Activated effector memory CD4-positive, alpha-beta T cell treated with Interleukin-2 at 50 U/mL for 16 hours (primary cell): ENCODE results near the gene SH3BGRL2.
A peak's percentile ranks its signal among the peaks of the same experiment; 100 is the strongest.
"Not testable (repeated sequence)": the region's sequence is repeated elsewhere in the genome, so short reads cannot be mapped to it uniquely, and the experiment has no call there.

Source experiments
- DNase-seq: peaks from one replicate; pipeline ENCODE4 v3.0.0-alpha.2; 2020

SH3BGRL2 gene

DNA sequence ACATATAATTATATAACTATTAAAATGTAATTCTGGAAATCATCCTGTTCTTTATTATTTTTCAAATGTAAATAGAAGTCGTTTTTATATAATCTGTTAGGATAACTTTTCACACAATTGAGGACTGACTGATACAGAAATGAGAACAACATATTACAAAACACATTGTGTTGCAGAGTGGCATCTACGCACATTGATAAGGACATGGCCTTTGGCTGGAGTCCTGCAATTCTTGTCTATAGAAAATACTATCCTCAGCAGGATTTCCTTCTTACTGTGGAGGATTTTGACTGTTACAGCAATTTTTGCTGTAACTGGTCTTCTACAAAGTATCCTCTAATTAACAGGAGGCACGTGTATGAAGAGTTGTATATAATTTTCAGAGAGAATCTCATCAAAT lies 19.8 kb downstream of the SH3BGRL2 start:
- DNase-seq = no peak

DNA sequence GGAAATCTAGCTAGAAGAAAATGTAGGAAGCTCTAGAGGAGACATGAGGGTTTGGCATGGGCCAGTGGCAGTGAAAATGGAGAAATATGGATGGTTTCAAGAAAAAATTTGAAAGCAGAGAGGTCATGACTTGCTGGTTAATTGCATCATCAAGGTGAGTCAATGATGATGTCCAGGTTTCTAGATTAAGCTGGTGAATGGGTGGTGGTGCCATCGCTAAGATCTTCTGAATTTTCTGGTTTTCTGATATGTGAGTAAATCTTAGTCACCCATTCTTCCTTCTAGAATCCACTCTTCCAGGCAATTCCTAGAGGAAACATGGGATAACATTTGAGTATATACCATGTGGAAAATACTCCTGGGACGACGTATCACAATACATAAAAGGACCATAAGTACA lies 25.0 kb downstream of the SH3BGRL2 start:
- no peak for DNase-seq

DNA sequence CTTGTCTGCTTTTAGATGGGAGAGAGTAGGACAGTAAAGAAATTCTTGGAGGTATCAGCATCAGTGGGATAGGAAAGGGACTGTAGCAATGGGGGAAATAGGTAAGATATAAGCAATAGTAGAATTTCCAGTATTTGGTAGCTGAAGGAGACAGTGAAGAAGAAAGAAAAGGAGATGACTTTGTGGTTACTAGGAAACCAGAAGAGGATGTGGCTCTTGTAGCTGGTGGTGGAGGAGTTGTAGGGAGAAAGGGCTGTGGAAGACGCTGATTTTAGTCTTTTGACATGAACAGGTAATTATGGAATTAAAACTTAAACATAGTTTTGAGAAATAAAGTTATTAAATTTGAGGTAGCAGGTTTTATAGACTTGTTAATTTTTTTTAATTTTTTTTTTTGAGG lies 26.1 kb downstream of the SH3BGRL2 start:
- no peak for DNase-seq

DNA sequence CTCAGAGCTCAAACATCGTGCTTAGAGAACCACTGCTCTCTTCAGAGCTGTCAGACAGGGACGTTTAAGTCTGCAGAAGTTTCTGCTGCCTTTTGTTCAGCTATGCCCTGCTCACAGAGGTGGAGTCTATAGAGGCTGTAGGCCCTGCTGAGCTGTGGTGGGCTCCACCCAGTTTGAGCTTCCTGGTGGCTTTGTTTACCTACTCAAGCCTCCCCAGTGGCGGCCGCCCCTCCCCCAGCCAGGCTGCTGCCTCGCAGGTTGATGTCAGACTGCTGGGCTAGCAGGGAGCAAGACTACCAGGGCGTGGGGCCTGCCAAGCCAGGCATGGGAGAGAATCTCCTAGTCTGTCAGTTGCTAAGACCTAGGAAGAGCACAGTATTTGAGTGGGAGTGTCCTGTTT lies 32.5 kb downstream of the SH3BGRL2 start:
- not testable (repeated sequence) for DNase-seq

DNA sequence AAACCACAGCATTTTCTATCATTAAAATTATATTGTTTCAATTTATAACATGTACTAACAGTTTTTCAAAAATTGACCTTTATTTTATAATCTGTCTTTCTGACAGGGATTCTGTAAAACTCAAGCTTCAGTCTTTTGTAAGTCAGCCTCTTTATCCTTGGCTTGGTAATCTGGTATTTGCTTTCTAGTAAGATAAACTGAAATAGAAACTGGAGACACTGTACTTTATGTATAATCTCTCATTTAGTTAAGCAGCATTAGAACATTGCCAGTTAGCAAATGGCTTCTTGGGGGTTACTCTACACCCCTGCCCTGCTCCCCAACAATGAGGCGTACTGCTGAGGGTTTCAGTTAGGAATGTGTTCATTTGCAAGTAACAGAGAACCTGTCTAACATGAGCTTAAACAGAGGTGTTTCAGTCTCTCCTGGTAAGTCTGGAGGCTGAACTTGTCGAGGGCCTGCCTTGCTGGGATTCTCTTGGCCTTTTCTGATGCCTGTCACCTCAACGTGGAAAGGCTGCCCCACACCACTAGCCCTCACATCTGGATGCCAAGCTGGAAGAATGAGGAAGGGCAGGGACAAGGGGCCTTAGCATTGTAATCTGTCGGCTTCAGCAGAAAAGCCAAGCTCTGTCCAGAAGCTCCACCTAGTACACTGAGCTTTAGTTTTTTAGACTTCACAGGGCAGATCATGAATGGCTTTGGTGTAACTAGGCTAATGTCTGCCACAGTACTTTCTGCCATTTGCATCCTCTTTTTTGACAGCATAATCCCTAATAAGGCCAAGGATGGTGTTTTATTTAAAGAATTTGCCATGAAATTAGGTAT lies 34.8 kb downstream of the SH3BGRL2 start:
- no peak for DNase-seq

DNA sequence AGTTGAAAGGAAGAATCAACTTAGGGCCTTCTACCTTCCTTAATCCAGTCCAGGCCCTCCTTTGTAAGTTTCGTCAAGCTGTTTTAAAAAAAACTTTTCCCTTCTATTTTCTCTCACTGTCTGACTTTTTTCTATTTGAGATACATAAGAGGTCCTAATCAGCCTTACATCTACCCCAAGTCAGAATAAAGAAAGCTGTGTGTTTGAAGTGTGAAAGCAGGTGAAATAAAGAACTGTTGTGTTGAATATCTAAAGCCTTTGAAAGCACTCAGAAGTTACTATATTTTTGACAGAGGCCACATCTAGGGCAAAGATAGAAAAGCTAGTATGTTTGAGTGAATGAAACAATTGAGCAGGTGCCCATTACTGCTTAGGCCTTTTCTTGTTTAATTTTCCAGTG lies 35.5 kb downstream of the SH3BGRL2 start:
- DNase-seq = no peak

DNA sequence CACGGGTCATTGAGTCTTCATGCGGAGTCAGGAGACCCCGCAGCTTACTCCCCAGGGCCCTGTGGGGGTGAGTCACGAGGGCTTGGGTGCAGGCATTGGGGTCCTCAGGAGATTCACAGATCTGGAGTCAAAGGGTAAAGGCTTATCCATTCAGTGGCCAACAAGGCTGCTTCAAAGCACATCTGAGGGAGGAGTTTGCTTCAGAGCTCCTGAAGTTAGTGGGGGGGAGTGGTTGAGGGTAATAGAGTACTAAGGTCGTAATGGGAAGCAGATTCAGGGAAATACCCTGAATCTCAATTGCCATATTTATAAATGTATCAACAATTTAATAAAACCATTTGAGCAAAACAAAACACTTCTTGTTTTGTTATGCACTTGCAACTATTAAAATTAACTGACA lies 37.3 kb downstream of the SH3BGRL2 start:
- no peak for DNase-seq

DNA sequence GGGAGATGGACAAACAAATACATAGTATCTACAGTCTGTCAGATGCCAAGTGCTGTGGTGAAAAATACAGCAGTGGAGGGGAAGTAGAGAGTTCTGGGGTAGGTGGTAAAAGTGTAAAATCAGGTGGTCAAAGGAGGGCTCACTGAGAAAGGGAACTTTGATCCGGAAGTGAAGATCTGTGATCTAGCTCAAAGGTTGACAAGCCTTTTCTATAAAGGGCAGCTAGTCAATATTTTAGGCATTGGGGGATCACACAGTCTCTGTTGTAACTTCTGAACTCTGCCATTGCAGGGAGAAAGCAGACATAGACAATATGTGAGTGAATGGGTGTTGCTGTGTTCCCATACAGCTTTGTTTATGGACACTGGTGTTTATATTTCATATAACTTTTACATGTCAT lies 38.6 kb downstream of the SH3BGRL2 start:
- DNase-seq = no peak

DNA sequence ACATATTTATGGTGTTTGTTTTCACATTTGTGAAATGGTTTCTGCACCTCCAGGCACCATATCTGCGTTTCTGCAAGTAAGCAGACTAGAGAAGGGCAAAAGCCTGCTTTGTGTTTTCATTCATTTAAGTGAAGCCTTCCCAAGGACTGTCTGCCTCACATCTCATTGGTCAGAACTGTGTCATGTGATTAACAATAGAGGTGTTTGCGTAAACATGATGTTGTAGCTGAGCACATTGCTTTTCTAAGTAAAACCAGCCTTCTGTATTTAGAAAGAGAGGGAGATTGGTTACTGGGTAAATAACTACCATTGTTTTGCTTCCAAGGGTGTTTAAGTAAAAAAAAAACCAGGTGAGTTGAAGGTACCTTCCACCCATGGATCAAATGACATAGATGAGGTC lies 39.7 kb downstream of the SH3BGRL2 start:
- DNase-seq = no peak

DNA sequence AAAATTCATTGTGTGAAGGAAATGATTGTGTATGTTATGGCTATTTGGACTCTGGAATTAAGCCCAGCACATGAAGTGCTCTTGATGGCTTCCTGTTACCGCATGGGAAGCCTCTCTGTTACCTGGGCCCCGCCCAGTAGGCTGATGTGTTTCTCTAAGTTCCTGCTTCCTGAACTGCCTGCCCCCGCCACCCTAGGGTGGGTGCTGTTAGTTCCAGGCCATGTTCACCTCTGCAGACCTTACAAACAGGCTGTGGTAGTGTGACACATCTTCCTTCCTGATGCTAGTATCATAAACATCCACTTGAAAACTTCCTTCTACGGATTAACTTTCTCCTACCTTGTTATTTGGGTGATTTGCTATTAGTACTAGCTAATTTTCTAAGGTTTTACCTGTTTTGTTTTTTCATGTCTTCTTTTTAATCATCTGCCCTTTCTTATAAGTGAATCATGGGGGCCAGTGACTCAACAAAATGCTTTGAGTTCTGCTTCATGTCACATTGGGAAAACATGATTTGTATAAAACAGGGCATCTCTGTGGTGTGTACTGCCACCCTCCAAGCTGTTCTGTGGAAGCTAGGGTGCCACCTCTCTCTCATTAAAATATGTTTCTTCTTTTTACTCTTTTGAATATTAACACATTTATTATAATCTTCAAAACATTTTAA lies 40.6 kb downstream of the SH3BGRL2 start:
- peak; percentile 18 for DNase-seq

DNA sequence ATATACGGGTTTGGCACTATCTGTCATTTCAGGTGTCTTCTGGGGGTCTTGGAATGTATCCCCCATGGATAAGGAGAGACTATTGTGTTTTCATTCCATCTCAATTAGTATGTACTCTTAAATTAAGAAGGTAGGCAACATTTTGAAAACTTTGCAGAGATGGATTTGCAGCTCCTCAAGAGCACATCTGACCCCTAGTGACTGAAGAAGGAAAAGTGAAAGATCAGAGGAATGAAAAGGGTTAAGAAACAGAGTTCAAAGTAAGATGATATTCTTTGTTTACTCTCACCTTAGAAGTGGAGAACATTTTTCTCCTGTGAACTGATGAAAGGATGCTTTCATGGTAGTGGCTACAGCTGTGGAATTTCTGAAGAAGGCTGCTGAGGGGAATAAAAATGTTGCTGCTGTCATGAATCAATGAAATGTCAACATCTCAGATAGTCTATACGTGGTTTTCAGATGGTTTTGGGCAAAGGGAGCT lies 41.5 kb downstream of the SH3BGRL2 start:
- DNase-seq = no peak

DNA sequence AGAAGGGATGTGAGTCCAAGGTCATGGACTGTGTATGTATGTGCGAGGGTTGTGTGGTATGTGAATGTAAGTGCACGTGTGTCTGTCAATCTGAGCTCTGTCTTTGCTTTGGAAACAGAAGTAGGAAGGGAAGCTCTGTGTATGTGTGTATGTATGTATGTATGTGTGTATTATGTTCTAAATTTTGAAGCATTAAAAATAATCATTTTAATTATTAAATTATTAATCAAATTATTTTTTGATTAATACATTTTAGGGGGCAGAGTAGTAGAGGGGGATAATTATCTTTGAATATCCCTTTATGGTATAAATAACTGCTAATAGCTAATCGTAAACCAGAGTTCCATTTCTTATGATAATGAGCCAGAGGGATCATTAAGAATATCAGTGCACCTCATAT lies 42.8 kb downstream of the SH3BGRL2 start:
- no peak for DNase-seq

DNA sequence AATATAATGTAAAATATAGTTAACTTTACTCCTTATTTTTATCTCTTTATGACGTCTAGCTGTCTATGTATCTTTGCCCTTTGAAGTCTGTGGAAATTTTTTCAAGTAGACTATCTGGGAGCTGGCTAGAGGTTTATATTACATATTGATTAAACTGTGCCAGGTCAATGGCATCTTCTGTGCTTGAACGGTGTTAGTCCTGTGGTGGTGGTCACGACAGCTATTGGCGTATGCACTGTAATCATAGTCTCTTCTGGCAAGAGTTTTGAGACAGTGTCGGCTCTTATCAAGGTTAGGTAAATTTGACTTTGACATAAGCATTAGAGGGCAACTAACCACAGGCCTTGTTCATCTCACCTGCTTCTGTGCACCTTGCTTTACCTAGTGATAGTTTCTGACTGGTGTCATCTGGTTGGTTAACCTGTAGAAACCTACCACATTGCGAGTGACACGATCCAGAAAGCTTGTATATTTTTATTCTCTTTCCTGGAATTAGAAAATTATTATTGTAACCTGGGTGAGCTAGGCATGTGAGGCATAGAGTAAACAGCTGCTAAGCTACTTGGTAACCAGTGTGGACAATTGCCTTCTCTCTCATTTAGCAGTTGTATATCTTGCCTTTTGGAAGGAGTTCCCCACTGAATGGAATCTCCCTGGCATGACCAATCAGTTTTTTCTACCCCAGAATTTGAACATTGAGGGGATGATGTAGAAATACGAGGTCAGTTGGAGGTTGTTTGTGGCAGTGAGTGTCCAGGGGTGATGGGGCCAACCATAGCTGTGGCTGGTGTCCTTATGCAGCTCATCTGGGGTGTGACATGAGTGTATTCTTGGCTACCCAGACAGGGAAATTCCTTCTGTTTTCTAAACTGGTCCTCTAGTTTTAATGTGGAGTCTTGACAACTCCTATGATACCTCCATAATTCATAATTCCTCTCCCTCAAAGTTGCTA lies 45.9 kb downstream of the SH3BGRL2 start:
- no peak for DNase-seq

DNA sequence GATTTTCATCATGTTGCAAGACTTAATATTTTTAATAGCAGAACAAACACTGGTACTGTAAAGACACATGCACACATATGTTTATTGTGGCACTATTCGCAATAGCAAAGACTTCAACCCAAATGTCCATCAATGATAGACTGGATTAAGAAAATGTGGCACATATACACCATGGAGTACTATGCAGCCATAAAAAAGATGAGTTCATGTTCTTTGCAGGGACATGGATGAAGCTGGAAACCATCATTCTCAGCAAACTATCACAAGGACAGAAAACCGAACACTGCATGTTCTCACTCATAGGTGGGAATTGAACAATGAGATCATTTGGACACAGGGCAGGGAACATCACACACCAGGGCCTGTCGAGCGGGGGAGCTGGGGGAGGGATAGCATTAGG lies 51.6 kb downstream of the SH3BGRL2 start:
- DNase-seq = not testable (repeated sequence)

DNA sequence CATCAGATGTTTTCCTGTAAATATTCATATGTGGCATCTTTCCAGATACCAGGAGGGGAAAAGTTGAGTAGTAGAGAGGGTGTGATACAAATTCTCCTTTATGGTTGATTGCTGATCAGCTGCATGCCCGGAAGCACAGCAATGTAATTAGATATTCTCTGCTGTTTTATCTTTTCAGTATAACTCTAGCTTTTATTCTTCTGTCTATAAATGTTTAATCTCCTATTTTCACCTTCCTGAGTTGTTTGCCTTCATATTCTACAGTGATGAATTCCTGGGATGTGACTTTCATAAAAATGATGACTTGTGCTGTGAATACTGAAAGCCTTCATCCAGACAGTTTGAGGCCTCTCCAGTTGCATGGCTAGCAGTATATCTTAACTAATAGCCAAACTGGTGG lies 53.7 kb downstream of the SH3BGRL2 start:
- DNase-seq = no peak

DNA sequence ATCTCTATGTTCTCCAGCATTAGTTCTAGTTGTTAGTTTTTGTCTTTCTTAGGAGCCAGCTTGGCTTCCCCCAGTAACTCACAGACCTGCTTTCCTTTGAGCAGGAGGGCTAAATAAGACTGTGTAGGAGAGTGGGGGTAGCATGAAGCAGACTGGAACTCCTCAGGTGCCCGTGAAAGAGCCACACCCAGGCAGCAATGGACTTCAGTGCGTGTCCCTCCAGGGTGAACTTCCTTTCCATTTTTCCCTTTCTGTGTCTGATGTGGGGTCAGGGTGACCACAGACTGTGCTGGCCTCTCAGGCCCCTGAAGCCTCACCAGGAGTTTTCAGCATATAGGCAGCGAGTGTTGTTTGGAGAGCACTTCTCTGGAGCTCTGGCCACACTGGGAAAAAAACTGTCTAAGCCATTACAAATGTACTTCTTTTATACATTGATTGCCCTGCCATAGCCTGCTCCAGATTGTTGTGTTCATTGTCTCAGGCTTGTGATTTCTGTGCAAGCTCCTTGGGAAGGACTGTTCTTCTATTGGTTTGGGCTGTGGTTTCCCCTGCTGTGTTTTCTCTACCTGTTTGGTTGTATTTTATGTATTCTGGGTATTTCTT lies 55.7 kb downstream of the SH3BGRL2 start:
- no peak for DNase-seq

DNA sequence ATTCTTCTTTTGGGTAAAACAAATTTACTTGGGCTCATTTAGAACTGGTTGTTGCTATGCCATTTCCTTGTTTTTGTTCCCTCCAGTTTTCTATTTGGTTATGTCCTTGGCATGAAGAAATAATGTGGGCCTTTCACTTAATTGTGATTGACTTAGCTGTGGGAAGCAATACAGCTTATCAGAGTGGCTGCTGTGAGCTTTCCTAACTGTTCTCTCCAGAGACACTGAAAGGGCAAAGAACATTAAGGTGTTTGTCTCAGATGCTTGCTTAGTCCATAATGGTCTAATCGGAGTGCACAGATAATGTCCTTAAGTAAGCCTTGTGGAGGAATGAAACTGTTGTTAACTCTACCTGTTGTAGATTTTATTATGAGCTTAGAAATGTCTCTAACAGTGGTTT lies 56.6 kb downstream of the SH3BGRL2 start:
- DNase-seq = no peak

DNA sequence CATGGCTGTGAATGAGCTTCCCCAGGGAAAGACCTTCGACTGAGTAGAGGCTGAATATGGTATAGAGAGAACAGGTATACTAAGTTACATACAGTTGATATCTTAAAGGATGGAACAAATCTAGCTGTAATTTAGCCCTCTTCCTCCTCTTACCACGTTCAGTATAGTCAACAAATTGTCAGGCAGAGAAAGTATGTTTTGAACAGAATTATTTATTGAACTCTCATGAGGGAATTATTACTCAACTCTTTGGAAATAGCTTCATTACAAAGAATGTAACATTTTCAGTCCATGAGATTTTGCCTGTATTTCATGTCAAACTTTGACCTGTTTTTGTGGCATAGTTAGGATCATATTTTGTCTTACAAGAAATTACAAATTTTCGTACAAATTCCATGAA lies 63.0 kb downstream of the SH3BGRL2 start:
- DNase-seq = no peak

DNA sequence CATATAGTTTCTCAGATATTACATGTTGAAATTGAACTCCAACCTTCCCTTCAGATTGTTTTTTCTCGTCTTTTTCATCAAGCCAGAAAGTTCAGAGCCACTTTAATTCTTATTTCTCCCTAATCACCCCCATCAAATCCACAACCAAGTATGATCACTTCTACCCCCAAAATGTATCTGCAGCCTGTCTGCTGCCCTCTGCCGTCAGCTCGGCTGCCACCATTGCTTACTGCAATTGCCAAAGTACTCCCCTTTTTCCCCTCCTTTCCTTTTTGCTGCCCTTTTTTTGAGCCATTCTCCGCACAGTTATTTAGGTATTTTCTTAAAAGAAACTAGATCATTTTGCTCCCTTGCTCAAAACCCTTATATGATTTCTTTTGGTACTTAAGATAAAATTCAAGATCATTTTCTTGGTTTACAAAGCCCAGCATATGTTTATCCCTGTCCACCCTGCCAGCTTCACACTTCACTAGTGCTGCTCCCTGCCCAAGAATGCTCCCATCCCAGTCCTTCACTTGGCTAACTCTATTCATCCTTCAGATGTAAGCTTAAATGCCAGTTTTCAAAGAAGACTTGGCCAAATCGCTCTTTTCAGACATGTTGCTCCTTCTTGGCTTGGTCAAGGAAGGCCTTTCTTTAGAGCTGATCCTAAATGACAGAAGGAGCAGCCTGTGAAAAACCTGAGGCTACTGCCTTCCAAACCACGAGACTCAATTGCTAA lies 63.7 kb downstream of the SH3BGRL2 start:
- DNase-seq = no peak

DNA sequence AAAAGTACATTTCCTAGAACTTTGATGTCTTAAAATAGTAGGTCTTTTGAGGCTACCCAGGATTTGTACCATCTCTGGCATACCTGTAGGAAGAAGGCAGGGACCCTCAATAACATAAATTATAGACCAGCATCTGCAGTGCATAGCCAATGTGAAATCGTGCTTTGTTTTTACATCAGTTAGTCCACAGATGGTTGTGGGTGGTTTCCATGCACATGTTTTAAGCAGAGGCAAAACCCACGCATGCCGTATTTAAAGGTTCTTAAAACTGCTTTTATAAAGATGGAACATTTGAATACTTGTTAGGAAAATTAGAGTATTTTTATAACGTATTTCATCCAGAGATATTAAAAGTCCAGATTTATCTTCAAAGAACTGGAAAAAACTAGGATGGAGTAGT lies 66.3 kb downstream of the SH3BGRL2 start:
- DNase-seq = no peak

DNA sequence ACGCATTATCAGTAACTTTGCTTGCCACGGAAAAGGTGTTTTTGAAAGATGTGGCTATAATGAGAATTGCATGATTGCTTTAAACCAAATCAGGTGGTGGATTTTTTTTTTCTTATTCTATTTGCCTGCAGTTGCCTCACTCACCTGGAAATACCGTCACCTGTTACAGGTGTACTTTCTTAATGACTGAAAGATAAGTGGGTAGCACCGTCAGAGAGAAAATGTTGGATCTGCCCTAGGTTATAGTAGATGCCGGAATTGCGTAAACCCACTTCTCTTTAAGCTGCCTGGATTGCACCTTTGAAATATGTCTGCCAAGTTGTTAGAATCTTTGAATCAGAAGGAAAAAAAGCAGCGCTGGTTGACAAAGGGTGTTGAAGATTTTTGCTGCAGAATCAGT lies 68.5 kb downstream of the SH3BGRL2 start:
- no peak for DNase-seq

DNA sequence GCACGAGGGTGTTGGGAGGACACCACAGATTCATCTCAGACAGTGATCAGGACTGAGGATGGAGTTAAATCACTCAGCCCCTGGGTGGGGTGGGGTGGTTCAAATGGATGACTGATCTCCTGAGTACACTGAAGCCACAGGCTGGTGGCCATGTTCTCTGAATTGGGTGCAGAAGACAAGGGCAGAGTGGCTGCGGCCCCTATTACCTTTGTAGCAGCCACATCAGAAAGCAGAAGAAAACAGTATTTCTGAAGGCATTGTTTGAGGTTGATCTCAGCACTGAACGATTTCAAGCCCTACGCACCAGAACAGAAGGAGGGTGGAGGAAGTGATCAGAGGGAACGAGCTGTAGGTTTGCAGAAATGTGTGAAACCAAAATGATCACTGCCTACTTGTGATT lies 71.6 kb downstream of the SH3BGRL2 start:
- DNase-seq = no peak
